GM21576 (cell line): ENCODE data around the gene TNRC6A.
"Not testable (repeated sequence)": the region's sequence is repeated elsewhere in the genome, so short reads cannot be mapped to it uniquely, and the experiment has no call there.

Experiments
- ATAC-seq: cut with Tn5 transposase; IDR thresholded peaks from one replicate; pipeline ENCODE4 v1.9.1; 2021; ENCODE audit warnings: mild to moderate bottlenecking, moderate library complexity; ENCODE audit not compliant: unreplicated experiment

Gene TNRC6A

GRCh38 chr16:24723663-24724062, 5.8 kb upstream of the TNRC6A start:
- ATAC-seq: no peak

GRCh38 chr16:24728011-24728410, 1.4 kb upstream of the TNRC6A start:
- no peak for ATAC-seq

GRCh38 chr16:24728891-24729242, 584 bp upstream of the TNRC6A start:
- no peak for ATAC-seq

- ATAC-seq: peak; percentile 25
Measured at GRCh38 chr16:24729951-24730815, 732 bp downstream of the TNRC6A start.

- no peak for ATAC-seq
Measured at GRCh38 chr16:24730914-24731313, 1.5 kb downstream of the TNRC6A start.

- no peak for ATAC-seq
Measured at GRCh38 chr16:24731722-24732419, 2.4 kb downstream of the TNRC6A start.

GRCh38 chr16:24734382-24734781, 4.9 kb downstream of the TNRC6A start:
- no peak for ATAC-seq

GRCh38 chr16:24736758-24737157, 7.3 kb downstream of the TNRC6A start:
- ATAC-seq: no peak

- ATAC-seq: no peak
Measured at GRCh38 chr16:24737391-24737871, 8.0 kb downstream of the TNRC6A start.

- ATAC-seq: no peak
Measured at GRCh38 chr16:24737916-24738594, 8.6 kb downstream of the TNRC6A start.

- no peak for ATAC-seq
Measured at GRCh38 chr16:24738895-24739294, 9.4 kb downstream of the TNRC6A start.

GRCh38 chr16:24741862-24742261, 12.4 kb downstream of the TNRC6A start:
- ATAC-seq: no peak

GRCh38 chr16:24742610-24743009, 13.2 kb downstream of the TNRC6A start:
- not testable (repeated sequence) for ATAC-seq

- no peak for ATAC-seq
Measured at GRCh38 chr16:24745391-24745790, 15.9 kb downstream of the TNRC6A start.

GRCh38 chr16:24745791-24746190, 16.3 kb downstream of the TNRC6A start:
- no peak for ATAC-seq

GRCh38 chr16:24747441-24747840, 18.0 kb downstream of the TNRC6A start:
- no peak for ATAC-seq

GRCh38 chr16:24748242-24748641, 18.8 kb downstream of the TNRC6A start:
- ATAC-seq: no peak

- no peak for ATAC-seq
Measured at GRCh38 chr16:24749310-24749709, 19.9 kb downstream of the TNRC6A start.

- not testable (repeated sequence) for ATAC-seq
Measured at GRCh38 chr16:24749872-24750271, 20.4 kb downstream of the TNRC6A start.

GRCh38 chr16:24753000-24753399, 23.5 kb downstream of the TNRC6A start:
- no peak for ATAC-seq

GRCh38 chr16:24753437-24753836, 24.0 kb downstream of the TNRC6A start:
- no peak for ATAC-seq

- no peak for ATAC-seq
Measured at GRCh38 chr16:24754543-24754942, 25.1 kb downstream of the TNRC6A start.
